HCT116 (cell line): Measurements from ENCODE around the gene C16orf78. TPM values are rescaled to one million over a fixed set of nuclear protein-coding genes. Genes with fewer than 3 reads are reported as not detected.

Experiments
- ATAC-seq: fragments of 200-7000 bp; cut with Tn5 transposase; 2 replicates; pipeline ENCODE4 v1.9.1; 2020; ENCODE audit warnings: mild to moderate bottlenecking, moderate library complexity
- BruUV-seq: library from RNA; stranded (reverse); fragments of 400-500 nt; replicated peaks from 2 replicates; lab custom pipeline; 2021; lab: Mats Ljungman, UMichigan
- CTCF ChIA-PET: fragments of 300-600 bp; sonication (Branson Sonifier 250); formaldehyde crosslinking; loops from one replicate; lab custom pipeline; 2021; ENCODE audit warnings: antibody characterized with exemption; lab: Charles Lee
- POLR2A ChIA-PET: fragments of 300-600, 350-600 bp; sonication (Branson Sonifier 250); formaldehyde crosslinking; loops from one replicate; lab custom pipeline; 2021; ENCODE audit warnings: antibody characterized with exemption; lab: Charles Lee
- RAD21 ChIA-PET, 2 experiments: fragments of 300-600 bp; sonication (Branson Sonifier 250); formaldehyde crosslinking; loops; one replicate each; lab custom pipeline; 2023; ENCODE audit warnings: low total read pairs in 2 of 2; ENCODE audit not compliant: uncharacterized antibody in 2 of 2, unreplicated experiment in 2 of 2, low non-redundant PET in 1 of 2; lab: Charles Lee
- DNase-seq: peaks from one replicate; pipeline ENCODE4 v3.0.0-alpha.2; 2010; ENCODE audit warnings: low read depth, low spot score
- H2AFZ ChIP-seq: fragments of 200-600 bp; shearing (Covaris generic), sonication (generic); 2 replicates; pipeline ENCODE4 v1.6.1; 2017; ENCODE audit warnings: low read depth, mixed run types, mixed read lengths, antibody characterized with exemption, low read length; ENCODE audit not compliant: poor library complexity, severe bottlenecking
- H3K27ac ChIP-seq: 2 replicates; pipeline ENCODE4 v1.5.1; 2012; ENCODE audit warnings: low read depth, low read length
- H3K27me3 ChIP-seq: fragments of 200-600 bp; sonication (generic); 2 replicates; pipeline ENCODE4 v1.6.1; 2016; ENCODE audit warnings: mixed run types, low read length, mixed read lengths; ENCODE audit not compliant: insufficient read depth
- H3K36me3 ChIP-seq, 2 experiments: fragments of 200-500 bp in 1 of 2; fragments of 200-600 bp in 1 of 2; sonication (Bioruptor generic) in 1 of 2; sonication (generic) in 1 of 2; 2 replicates each; pipeline versions ENCODE4 v1.5.1 to v1.6.1; 2014 to 2016; ENCODE audit warnings: low read length in 2 of 2, inconsistent platforms in 1 of 2, mixed read lengths in 1 of 2, mixed run types in 1 of 2; ENCODE audit not compliant: insufficient read depth in 2 of 2, control insufficient read depth in 1 of 2
- H3K4me1 ChIP-seq, 2 experiments: fragments of 200-600 bp in 1 of 2; sonication (generic) in 1 of 2; 2 replicates each; pipeline versions ENCODE4 v1.5.1 to v1.6.1; 2012 to 2017; ENCODE audit warnings: low read length in 2 of 2, inconsistent platforms in 1 of 2, mild to moderate bottlenecking in 1 of 2, mixed read lengths in 1 of 2, mixed run types in 1 of 2, moderate library complexity in 1 of 2; ENCODE audit not compliant: insufficient read depth in 2 of 2, control insufficient read depth in 1 of 2
- H3K4me2 ChIP-seq: fragments of 200-600 bp; sonication (generic); 2 replicates; pipeline ENCODE4 v1.6.1; 2017; ENCODE audit warnings: mixed run types, low read length, mixed read lengths
- H3K4me3 ChIP-seq, 2 experiments: fragments of 200-600 bp in 1 of 2; sonication (generic) in 1 of 2; replicated peaks in 1 of 2; 2 replicates each; pipeline ENCODE4 v1.5.1; 2011 to 2016; ENCODE audit warnings: low read length in 2 of 2, control low read depth in 1 of 2, low read depth in 1 of 2, mild to moderate bottlenecking in 1 of 2, mixed read lengths in 1 of 2, mixed run types in 1 of 2
- H3K79me2 ChIP-seq: fragments of 200-600 bp; sonication (generic); 2 replicates; pipeline ENCODE4 v1.6.1; 2017; ENCODE audit warnings: mild to moderate bottlenecking, mixed run types, low read length, moderate library complexity, mixed read lengths; ENCODE audit not compliant: insufficient read depth
- H3K9ac ChIP-seq: fragments of 200-600 bp; sonication (generic); 2 replicates; pipeline ENCODE4 v1.6.1; 2016; ENCODE audit warnings: low read length, mixed read lengths
- H3K9me2 ChIP-seq: fragments of 200-600 bp; sonication (generic), shearing (Covaris generic); 2 replicates; pipeline ENCODE4 v1.6.1; 2017; ENCODE audit warnings: mixed run types, mild to moderate bottlenecking, moderate library complexity; ENCODE audit not compliant: insufficient read depth
- H3K9me3 ChIP-seq, 2 experiments: fragments of 200-500 bp in 1 of 2; fragments of 200-600 bp in 1 of 2; sonication (Bioruptor generic) in 1 of 2; sonication (generic) in 1 of 2; 2 replicates each; pipeline ENCODE4 v1.6.1; 2014 to 2017; ENCODE audit warnings: low read length in 2 of 2, mixed read lengths in 2 of 2, inconsistent platforms in 1 of 2, low read depth in 1 of 2, mild to moderate bottlenecking in 1 of 2, mixed run types in 1 of 2, moderate library complexity in 1 of 2; ENCODE audit not compliant: control insufficient read depth in 1 of 2, insufficient read depth in 1 of 2
- H4K20me1 ChIP-seq: fragments of 200-600 bp; sonication (generic), shearing (Covaris generic); 2 replicates; pipeline ENCODE4 v1.6.1; 2017; ENCODE audit warnings: mixed run types, mild to moderate bottlenecking, moderate library complexity; ENCODE audit not compliant: insufficient read depth
- ATF3 ChIP-seq: IDR thresholded peaks from 2 replicates; pipeline ENCODE4 v1.6.1; 2012
- CBX3 ChIP-seq: IDR thresholded peaks from 2 replicates; pipeline ENCODE4 v1.6.1; 2012; ENCODE audit warnings: low read depth
- CEBPB ChIP-seq: IDR thresholded peaks from 2 replicates; pipeline ENCODE4 v1.6.1; 2012; ENCODE audit warnings: low read depth
- EGR1 ChIP-seq: IDR thresholded peaks from 2 replicates; pipeline ENCODE4 v1.6.1; 2012; ENCODE audit warnings: low read depth
- ELF1 ChIP-seq: IDR thresholded peaks from 2 replicates; pipeline ENCODE4 v1.6.1; 2012; ENCODE audit warnings: low read depth, borderline replicate concordance
- EZH2 ChIP-seq: fragments of 200-600 bp; sonication (generic); IDR thresholded peaks from 2 replicates; pipeline ENCODE4 v1.6.1; 2017; ENCODE audit warnings: antibody characterized with exemption, mixed run types
- FOSL1 ChIP-seq: IDR thresholded peaks from 2 replicates; pipeline ENCODE4 v1.6.1; 2012; ENCODE audit warnings: low read depth
- MAX ChIP-seq: IDR thresholded peaks from 2 replicates; pipeline ENCODE4 v1.6.1; 2012
- POLR2A ChIP-seq: IDR thresholded peaks from 2 replicates; pipeline ENCODE4 v1.7.0; 2011; ENCODE audit warnings: borderline replicate concordance; ENCODE audit not compliant: insufficient read depth, insufficient read length; ENCODE audit errors: extremely low read depth
- RAD21 ChIP-seq: IDR thresholded peaks from 2 replicates; pipeline ENCODE4 v1.6.1; 2012; ENCODE audit warnings: low read depth, mild to moderate bottlenecking
- REST ChIP-seq: IDR thresholded peaks from 2 replicates; pipeline ENCODE4 v1.6.1; 2012; ENCODE audit warnings: low read depth
- SIN3A ChIP-seq: IDR thresholded peaks from 2 replicates; pipeline ENCODE4 v1.6.1; 2012; ENCODE audit warnings: low read depth
- TCF7L2 ChIP-seq: IDR thresholded peaks from 2 replicates; pipeline ENCODE4 v1.7.0; 2011; ENCODE audit warnings: borderline replicate concordance, inconsistent platforms; ENCODE audit not compliant: insufficient read depth, insufficient read length; ENCODE audit errors: extremely low read depth
- YY1 ChIP-seq: IDR thresholded peaks from 2 replicates; pipeline ENCODE4 v1.6.1; 2011; ENCODE audit warnings: low read length, low read depth, moderate library complexity, mild to moderate bottlenecking; ENCODE audit not compliant: insufficient replicate concordance; ENCODE audit errors: extremely low read depth
- ZFX ChIP-seq: fragments of 450-650 bp; IDR thresholded peaks from 2 replicates; pipeline ENCODE4 v1.6.1; 2017
- intact Hi-C: fragments of 100-400 bp; cut with micrococcal nuclease; formaldehyde crosslinking; loops from 2 replicates; pipeline ENCODE4 v1.10.0; 2022
- total RNA-seq: library from RNA; stranded (reverse); gene quantifications from one replicate; pipeline ENCODE4 v1.2.1, GENCODE V29; 2021; ENCODE audit not compliant: unreplicated experiment
- TF ChIP-seq, protein P1 (sequence below): IDR thresholded peaks from 2 replicates; pipeline ENCODE4 v1.6.1; 2011; ENCODE audit warnings: mild to moderate bottlenecking, low read length, moderate library complexity; ENCODE audit not compliant: insufficient replicate concordance; ENCODE audit errors: extremely low read depth

C16orf78 gene
- total RNA-seq, 1 experiment from 2014 or later, result not detected

DNA sequence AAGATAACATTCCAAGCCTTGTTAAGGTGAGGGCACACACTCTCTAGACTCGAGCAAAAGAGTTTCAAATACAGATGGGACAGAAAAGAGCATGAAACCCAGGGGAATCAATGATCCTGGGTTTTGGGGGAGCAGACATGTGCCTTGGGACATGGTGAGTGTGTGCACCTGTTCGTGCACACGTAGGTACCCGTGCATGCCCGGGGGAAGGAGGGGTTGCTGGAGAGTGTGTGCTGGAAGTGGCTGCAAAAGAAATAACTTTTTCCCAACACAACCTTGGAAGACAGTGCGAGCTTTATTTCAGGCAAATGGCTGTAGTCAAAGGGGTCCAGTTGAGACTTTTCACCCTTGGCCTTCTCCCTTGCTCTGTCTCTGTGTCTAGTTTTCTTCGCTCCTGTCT, 62.6 kb downstream of the C16orf78 start:
- TF ChIP-seq POLR2A, result no peak
- no peak for TF ChIP-seq EZH2
- no peak for TF ChIP-seq YY1
- TF ChIP-seq MAX, result no peak
- TF ChIP-seq CBX3, result no peak
- no peak for TF ChIP-seq EGR1
- TF ChIP-seq CEBPB, result no peak
- TF ChIP-seq ATF3, result no peak
- no peak for TF ChIP-seq SIN3A
- TF ChIP-seq REST, result no peak
- no peak for TF ChIP-seq TCF7L2
- TF ChIP-seq ZFX, result no peak
- TF ChIP-seq FOSL1, result no peak
- TF ChIP-seq, protein P1, sequence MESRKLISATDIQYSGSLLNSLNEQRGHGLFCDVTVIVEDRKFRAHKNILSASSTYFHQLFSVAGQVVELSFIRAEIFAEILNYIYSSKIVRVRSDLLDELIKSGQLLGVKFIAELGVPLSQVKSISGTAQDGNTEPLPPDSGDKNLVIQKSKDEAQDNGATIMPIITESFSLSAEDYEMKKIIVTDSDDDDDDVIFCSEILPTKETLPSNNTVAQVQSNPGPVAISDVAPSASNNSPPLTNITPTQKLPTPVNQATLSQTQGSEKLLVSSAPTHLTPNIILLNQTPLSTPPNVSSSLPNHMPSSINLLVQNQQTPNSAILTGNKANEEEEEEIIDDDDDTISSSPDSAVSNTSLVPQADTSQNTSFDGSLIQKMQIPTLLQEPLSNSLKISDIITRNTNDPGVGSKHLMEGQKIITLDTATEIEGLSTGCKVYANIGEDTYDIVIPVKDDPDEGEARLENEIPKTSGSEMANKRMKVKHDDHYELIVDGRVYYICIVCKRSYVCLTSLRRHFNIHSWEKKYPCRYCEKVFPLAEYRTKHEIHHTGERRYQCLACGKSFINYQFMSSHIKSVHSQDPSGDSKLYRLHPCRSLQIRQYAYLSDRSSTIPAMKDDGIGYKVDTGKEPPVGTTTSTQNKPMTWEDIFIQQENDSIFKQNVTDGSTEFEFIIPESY, result no peak
- TF ChIP-seq ELF1, result no peak
- TF ChIP-seq RAD21, result no peak
- intact Hi-C loops, result no loop called here
- no peaks in the 10 kb centered on the region for H3K79me2 ChIP-seq
- ATAC-seq, result no peak
- ChIA-PET POLR2A (no interaction called here), RAD21 (no interaction called here), CTCF (no interaction called here)
- H4K20me1 ChIP-seq, result no peaks in the 10 kb centered on the region
- H3K36me3 ChIP-seq, result no peaks in the 10 kb centered on the region
- no peak for DNase-seq
- no TSS peak for BruUV-seq
- H3K4me1 ChIP-seq, result no peaks in the 10 kb centered on the region
- H3K4me3 ChIP-seq, result no peak overlapping the region
- H3K9me2 ChIP-seq, result no peaks in the 10 kb centered on the region
- H2AFZ ChIP-seq, result no peak overlapping the region
- no peak overlapping the region for H3K9ac ChIP-seq
- H3K9me3 ChIP-seq, result no peaks in the 10 kb centered on the region
- H3K27ac ChIP-seq, result no peak overlapping the region
- no peak overlapping the region for H3K4me2 ChIP-seq
- H3K27me3 ChIP-seq, result peaks cover 43% of the 10 kb centered on the region
